Measurements from ENCODE around the gene GDF11.

The GDF11 gene

DNA sequence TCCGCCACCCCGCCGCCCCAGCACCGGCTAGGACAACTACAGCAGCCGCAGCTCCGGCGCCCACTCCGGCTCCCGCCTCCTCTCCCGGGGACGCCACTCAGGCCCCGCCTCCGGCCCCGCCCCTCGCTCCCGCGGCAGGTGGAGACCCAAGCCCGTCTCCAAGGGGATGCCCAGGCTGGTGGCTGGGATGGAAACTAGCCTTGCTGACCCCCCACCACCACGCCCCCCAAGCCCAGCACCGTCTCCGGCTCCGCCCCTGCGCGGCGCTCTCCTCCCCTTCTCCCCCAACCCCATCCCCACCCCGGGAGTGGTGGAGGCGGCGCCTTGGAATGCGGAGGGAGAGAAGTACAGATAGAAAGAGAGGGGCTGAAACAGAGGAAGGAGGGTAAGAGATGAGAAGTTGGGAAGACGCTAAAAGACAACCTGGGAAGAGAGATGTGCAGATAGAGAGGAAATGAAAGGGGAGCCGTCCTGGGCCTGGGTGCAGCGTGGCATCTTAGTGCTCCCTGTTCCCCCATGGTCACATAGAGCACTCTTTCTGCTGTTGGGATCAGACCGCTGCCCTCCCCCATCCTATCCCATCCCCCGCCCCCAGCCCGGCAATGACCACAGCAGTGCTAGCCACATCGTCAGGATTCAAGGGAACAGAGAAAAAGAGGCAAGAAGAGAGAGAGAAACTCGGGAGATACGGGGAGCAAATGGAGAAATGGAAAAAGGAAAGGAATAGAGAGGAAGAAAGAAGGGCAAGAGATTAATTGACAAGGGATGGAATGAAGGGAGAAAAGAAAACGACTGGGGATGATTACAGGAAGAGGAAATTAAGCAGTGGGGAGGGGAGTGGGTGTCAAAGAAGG, 34.9 kb upstream of the GDF11 start, which contains the start of gene ITGA7:
Gene ITGA7 (minus strand): TSS at position 64 of the 854 bp plus-strand sequence. CDS start 222 bp downstream, outside the sequence.
- DNase-seq: peak in 1 of 2 experiments; percentile 72

DNA sequence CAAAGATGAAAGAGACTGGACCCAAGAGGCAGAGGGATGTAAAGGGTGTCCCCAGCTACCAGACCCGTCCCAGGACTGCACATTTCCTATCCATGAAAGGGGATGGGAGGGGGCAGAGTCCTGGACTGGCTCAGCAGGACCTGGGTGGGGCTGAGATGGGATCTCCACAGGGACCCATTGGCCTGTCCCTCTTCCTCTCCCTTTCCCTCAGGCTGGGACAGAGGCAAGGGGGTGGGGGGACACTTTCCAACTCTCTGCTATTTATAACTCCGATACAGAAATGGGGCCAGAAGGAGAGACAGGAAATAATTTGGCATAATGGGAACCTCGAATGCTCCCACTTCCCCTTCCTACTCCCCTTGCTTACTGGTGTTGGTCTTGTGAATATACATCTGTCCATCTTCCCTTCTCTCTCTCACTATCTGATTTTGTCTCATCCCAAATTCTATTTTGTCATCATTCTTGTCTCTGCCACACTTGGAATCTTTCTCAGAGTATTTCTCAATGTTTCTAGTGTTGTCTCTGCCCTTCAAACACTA, 34.2 kb upstream of the GDF11 start:
- DNase-seq: no peak

DNA sequence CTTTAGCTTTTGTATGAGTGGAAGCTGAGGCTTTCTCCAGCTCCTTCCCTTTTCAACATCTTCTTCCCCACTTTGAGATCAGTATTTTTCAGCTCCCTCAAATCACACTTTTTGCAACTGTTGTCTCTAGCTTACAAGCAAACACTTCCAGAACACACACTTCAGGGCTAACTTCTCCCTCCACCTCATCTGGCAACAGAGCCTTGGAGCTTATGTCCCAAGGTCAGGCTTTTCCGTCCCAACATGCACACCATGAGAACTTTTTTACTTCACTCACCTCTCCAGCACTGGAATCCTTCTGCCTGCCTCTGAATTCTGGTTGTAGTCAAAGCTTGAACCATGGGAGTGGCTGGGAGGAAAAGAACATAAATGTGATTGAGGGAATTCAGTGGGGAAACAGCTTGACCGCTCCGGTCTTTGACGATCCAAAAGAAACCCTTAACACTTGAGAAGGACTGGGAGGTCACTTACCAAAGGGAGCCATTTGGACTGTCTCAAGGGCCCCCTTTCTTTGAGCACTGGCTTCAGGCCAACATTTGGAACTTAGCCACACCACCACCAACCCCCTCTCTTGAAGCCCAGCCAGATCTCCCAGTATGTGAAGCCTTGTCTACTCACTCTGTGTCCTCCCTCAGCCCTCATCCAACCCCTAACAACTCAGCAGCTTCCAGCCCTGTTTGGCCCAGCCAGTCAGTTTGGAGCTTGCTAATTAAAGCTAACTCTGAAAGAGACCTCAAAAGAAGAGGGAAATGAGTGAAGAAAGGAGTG, 31.0 kb upstream of the GDF11 start:
- no peak for DNase-seq

DNA sequence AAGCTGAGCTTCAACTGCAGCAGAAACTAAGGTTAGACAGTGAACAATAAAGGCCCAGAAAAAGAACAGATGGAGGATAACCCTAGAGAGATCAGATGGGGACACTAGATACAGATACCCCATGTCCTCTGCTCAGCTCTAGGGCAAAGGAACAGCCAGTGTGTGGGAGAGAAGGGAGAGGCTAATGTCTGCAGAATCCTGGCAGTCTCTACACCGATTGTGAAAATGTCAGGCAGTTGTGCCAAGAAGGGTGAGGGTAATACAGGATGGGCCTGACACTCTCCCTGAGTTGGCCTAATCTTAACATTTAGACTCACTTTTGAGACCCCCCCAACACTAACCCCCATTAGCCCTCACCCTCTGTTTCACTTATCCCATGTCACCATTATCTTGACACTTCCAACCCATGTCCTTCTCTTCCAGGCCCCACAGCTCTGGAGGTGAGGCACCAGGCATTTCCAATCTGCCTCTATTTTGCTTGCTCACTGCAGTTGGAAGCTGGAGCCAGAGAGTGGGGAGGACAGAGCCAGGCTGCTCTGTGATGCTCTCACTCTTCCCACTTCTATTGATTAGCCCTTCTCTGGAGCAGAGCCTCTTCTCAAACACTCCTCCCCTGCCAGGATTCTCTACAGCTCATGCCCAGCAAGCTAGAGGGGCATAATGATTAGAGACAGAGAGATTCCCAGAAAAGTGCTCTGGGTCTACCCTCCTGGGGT, 30.1 kb upstream of the GDF11 start:
- no peak for DNase-seq

DNA sequence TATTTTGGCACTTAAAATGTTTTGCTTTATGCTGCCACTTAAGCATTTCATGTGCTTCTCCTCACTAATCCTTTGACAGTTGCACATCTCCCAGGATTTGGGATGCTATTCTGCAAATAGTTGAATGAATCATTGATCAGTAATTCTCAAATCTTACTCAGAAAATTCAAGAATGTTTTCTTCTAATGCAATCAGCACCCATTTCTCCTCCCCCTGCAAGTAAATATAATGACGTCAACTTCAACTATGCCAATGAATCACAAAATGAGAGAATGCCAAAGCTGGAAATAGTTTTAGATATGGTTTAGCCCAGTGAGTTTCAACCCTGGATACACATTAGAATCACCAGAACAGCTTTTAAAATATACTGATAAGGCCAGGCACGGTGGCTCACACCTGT, 29.2 kb upstream of the GDF11 start:
- no peak for DNase-seq

DNA sequence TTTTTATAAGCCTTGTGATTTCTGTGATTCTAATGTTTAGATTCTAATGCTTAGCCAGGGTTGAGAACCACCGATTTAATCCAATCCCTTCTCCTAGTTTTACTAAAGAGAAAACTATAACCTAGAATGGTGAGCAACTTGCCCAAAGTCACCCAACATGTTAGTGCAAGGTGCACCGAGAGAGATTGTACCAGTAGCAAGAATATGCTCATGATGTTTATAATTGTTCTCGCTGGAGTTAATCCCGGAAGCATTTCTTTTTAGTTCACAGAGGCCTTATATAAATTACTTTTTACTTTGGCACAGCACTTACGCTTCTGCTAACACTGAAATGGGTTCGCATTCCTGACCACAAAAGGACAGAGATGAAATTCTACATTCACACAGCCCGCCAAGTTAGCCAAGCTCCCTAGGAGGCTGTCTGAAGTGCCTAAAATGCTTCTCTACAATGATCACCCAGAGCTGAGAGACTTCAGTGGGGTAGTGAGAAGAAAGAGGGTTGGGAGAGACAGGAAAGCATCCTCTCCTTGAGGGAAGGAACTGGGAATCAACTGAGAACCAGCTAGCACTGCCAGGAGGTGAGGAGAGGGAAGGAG, 27.7 kb upstream of the GDF11 start:
- no peak for DNase-seq

DNA sequence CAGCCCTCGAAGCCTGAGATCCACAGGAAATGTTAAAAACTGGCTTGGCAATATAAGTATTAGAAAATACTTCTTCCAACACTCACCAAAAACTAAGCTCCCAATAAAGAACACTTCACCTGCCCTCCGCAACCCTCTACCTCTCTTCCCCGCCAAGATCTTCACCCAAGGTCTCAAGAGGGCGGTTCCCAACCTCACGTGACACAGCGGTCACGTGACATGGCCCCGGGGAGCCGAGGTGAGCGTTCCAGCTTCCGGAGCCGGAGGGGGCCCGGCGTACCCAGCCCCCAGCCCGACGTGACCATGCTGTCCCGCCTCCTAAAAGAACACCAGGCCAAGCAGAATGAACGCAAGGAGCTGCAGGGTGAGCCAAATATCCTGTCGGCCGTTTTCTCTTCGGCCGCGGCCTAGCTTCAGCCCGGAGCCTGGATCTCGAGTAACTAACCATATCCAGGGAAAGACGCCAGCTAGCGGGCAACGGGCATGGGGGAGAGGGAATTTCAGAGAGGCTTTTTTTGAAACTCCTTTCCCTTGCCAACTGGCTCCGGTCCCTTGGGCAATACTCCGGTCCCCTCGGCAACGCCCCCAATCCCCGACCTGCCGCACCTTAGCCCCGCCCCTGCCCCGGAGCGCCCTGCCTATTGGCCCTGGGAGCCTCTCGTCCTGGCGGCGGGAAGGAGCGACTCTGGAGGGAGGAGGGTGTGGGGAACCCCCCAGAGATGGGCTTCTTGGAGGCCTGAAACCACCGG, 26.9 kb upstream of the GDF11 start, which contains the start of gene BLOC1S1:
Gene BLOC1S1 (plus strand): TSS at position 214 of the 749 bp plus-strand sequence. CDS start 6 bp downstream, at position 220.
- DNase-seq: peak; percentile 92 to 95

DNA sequence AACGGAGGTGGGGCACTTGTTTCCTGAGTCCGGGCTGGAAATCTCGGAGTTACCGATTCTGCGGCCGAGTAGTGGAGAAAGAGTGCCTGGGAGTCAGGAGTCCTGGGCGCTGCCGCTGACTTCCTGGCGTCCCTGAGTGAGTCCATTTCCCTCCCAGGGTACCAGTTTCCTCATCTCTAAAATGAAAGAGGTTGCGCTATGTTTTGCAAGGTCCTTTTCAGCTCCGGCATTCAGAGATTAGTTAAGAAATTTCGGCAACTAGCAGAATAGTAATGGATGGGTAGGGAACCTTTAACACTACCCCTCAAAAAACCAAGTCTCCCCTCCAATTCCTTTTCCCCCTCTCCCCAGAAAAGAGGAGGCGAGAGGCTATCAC, 26.4 kb upstream of the GDF11 start:
- no peak for DNase-seq

DNA sequence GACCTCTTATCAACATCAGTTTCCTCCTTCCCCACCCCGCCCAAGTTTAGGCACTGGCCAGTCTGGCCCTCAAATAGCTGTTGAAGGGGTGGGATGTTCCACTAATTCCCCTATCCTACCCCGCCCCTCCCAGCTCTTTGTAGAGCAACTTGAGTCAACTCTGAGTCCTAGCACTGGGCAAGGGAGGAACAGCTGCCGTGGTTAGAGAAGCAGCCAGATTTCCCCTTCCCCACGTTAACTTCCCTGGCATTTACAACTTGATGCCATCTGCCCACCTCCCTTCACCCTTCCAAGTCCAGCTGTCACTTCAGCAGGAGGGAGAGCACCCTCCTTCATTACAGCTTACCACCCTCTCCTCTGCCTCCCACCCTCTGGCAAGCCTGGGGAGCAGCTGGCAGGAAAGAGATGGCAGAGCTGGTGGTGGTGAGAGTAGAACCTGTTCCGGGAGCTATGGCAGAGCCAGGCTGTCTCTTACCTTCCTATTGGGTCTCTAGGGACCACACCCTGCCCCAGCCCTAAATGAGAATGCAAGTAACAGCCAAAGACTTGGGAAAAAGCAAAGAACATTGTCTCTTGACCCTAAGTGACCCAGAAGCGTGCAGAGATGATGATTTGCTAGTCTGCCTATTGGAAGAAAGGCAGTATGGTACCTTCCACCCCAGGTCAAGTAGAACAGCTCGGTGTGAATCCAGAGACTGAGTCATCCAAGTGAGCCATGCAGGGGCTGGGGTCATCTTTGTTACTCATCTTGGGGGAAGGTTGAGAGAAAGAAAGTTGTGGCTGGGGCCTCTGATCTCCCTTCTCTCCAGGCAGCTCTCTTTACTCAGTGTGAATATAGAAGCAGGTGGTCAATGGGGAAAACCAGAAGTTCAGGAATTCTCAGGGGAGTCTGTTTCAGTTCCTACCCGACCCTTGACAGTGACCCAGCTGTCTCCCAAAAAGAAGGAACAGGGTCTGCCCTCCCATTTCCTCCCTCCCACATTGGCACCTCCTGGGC, 25.6 kb upstream of the GDF11 start:
- DNase-seq: no peak

DNA sequence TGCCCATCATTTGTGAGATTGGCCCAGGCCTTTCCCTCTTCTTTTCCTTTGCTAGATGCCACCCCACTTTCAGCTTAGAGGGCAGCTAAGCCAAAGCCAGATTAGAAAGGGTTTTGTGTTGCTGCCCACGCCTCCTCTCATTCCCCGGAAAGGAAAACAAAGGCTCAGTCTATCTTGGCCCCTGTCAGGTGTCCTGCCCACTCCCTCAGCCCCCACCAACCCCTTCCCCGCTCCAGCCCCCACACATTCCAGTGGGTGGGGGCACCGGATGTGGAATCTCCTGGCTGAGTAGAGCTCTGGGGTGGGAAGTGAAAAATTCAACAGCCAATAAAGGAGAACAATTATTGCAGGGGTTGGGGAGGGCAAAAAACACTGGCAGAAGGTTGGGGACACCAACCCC, 24.9 kb upstream of the GDF11 start:
- no peak for DNase-seq

DNA sequence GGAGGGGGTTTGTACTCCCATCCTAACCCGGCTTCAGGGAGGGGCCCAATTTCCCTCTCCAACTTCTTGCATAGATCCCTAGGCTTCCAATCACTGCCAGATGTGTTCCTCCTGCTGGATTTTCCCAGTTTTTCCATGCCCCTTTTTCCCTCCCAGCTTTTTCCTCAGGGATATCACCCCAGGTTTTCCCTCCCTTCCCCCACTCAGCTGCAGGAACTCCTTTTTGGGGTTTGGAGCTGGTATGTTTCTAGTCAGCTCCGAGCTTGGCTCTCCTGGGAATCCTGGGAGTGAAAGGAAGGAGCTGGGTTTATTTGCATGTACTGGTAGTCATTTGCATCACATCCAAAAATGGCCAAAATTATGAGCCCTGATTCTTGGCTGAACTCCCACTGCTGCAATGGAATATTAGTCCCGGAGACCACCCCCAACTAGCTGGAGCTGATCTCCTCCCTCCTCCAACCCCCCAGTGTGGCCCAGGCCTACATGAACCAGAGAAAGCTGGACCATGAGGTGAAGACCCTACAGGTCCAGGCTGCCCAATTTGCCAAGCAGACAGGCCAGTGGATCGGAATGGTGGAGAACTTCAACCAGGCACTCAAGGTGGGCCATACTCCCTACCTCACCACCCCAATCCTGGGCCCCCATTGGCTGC, 24.2 kb upstream of the GDF11 start:
- DNase-seq: no peak

DNA sequence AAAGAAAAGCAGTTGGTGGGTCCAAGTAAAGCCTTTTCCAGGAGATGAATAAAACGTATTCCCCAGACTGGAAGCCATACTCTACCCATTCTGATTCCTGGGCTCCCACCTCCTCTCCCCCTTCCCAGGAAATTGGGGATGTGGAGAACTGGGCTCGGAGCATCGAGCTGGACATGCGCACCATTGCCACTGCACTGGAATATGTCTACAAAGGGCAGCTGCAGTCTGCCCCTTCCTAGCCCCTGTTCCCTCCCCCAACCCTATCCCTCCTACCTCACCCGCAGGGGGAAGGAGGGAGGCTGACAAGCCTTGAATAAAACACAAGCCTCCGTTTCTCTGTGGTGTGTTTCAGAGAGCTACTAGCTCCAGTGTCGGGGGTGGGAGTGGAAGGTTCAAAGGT, 23.6 kb upstream of the GDF11 start:
- no peak for DNase-seq

DNA sequence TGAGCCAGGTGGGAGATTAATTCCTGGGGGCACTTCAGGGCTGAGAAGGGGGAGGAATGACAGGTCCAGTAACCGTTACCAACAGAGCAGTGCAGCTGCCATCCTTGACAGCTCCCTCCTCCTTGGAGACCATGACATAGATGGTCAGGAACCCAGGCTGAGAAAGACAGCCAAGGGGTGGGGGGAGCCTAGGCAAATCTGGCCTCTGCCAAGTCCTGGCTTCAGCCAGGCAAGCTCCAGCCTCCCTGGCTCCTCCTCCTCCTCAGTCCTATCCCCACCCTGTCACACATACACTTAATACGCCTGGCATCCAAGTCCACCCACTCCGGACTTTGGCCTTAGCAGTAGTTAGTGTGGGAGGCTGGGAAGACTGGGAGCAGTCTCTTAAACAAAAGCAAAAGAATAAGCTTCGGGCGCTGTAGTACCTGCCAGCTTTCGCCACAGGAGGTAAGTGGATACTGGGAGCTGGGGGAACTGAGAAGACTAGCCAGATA, 22.8 kb upstream of the GDF11 start, which contains the start of gene RDH5:
Gene RDH5 (plus strand): TSS at position 323 of the 494 bp plus-strand sequence. CDS start 792 bp downstream, outside the sequence.
- DNase-seq: no peak

DNA sequence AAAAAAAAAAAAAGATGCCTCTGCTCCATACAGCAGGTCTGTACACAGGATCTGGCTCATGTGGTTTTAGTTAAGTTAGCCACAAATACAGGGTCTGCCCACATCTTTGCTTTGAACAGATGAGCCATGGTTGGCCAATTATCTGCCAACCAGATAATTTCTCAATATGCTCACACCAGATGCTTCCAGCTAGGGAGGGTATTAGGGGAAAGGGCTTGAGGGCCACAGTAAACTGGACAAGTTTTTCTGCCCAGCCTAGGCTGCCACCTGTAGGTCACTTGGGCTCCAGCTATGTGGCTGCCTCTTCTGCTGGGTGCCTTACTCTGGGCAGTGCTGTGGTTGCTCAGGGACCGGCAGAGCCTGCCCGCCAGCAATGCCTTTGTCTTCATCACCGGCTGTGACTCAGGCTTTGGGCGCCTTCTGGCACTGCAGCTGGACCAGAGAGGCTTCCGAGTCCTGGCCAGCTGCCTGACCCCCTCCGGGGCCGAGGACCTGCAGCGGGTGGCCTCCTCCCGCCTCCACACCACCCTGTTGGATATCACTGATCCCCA, 22.0 kb upstream of the GDF11 start:
- DNase-seq: no peak

DNA sequence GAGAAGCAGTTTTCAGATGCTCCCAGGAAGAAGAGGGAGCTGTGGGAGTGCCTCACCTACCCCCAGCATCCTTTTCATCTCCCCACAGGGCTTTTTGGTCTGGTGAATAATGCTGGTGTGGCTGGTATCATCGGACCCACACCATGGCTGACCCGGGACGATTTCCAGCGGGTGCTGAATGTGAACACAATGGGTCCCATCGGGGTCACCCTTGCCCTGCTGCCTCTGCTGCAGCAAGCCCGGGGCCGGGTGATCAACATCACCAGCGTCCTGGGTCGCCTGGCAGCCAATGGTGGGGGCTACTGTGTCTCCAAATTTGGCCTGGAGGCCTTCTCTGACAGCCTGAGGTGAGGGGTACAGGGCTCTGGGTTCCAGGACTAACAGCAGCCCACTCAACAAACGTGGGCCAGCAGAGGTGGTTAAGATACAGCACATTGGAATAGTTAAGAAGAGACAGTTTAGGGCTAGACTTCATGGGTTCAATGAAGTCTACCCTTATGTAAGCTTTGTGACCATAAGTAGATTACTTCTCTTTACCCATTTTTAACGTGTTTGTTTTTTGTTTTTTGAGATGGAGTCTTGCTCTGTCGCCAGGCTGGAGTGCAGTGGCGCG, 21.2 kb upstream of the GDF11 start:
- DNase-seq: no peak

DNA sequence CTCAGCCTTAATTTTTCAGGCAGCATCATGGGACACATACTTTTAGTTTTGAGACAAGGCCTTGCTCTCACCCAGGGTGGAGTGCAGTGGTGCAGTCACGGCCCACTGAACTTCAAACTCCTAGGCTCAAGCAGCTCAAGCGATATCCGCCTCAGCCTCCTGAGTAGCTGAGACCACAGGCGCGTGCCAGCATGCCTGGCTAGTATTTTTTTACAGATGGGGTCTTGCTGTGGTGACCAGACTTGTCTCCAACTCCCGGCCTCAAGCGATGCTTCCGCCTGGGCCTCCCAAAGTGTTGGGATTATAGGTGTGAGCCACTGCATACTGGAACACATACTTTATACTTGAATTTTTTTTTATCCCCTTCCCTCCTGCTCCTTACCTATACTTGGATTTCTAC, 20.0 kb upstream of the GDF11 start:
- no peak for DNase-seq

DNA sequence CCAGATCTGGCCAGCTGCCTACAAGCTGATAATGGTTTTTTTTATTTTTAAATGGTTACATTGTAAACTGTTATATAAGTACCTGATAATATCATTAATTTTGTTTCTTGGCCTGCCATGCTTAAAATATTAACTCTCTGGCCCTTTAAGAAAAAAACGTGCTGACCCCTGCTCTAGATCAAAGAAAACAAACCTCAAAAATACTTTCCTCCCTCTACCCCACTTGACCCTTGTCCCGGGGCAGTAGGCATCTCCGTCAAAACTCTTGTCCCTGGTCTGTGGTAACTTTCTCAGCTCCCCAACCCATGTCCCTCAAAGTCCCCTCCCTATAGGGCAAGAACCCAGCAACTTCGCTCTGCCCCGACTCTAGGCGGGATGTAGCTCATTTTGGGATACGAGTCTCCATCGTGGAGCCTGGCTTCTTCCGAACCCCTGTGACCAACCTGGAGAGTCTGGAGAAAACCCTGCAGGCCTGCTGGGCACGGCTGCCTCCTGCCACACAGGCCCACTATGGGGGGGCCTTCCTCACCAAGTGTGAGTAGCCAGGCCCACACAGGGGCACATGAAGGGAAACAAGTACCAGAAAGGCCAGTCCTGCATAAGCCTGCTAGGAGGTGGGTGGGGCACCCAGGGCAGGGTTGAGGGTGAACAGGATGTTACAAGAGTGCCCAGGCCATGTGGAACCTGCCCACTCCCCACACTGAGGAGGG, 19.3 kb upstream of the GDF11 start:
- DNase-seq: no peak
